OCI-LY3 (cell line): Measurements from ENCODE around the gene REEP2.

Source experiments
- EZH2phosphoT487 ChIP-seq: fragments of 200-600 bp; shearing (Covaris generic); IDR thresholded peaks from 2 replicates; pipeline ENCODE4 v1.6.1; 2018; ENCODE audit warnings: antibody characterized with exemption, mixed run types, low read depth
- TF ChIP-seq, protein P1 (sequence below): fragments of 200-600, 300-600 bp; sonication (generic); IDR thresholded peaks from 2 replicates; pipeline ENCODE4 v1.5.1; 2014; ENCODE audit warnings: antibody characterized with exemption, low read length, low read depth

DNA sequence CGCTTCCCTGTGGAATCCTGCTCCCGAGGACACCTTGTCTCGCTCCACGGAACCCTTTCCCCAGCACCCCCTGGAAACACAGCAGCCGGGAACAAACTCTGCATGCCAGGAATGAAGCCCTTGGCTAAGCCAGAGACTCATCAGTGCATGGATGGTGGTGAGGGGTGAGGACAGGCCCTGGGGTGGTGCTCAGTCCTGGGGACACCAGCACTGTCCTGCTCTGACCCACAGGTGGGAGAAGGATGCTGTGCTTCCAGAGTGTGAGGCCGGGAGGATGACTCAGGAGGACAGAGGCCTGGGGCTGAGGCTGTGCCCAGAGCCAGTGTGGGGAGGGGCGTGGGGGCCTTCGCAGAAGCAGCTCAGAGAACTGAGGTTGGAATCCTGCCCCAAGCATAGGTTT is 15.3 kb downstream of the REEP2 start:
- TF ChIP-seq, protein P1, sequence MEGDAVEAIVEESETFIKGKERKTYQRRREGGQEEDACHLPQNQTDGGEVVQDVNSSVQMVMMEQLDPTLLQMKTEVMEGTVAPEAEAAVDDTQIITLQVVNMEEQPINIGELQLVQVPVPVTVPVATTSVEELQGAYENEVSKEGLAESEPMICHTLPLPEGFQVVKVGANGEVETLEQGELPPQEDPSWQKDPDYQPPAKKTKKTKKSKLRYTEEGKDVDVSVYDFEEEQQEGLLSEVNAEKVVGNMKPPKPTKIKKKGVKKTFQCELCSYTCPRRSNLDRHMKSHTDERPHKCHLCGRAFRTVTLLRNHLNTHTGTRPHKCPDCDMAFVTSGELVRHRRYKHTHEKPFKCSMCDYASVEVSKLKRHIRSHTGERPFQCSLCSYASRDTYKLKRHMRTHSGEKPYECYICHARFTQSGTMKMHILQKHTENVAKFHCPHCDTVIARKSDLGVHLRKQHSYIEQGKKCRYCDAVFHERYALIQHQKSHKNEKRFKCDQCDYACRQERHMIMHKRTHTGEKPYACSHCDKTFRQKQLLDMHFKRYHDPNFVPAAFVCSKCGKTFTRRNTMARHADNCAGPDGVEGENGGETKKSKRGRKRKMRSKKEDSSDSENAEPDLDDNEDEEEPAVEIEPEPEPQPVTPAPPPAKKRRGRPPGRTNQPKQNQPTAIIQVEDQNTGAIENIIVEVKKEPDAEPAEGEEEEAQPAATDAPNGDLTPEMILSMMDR, result no peak
- no peak for TF ChIP-seq EZH2phosphoT487
